Measurements from ENCODE around the gene TNNT2. TPM values are rescaled to one million over a fixed set of nuclear protein-coding genes. Genes with fewer than 3 reads are reported as not detected.
A peak's percentile ranks its signal among the peaks of the same experiment; 100 is the strongest.

The TNNT2 gene
- total and polyA plus RNA-seq, 2 of the 13 experiments (the other 11 are each of a cell fraction or from before 2014, with no cell fraction given): 0.20 to 0.63 TPM

DNA sequence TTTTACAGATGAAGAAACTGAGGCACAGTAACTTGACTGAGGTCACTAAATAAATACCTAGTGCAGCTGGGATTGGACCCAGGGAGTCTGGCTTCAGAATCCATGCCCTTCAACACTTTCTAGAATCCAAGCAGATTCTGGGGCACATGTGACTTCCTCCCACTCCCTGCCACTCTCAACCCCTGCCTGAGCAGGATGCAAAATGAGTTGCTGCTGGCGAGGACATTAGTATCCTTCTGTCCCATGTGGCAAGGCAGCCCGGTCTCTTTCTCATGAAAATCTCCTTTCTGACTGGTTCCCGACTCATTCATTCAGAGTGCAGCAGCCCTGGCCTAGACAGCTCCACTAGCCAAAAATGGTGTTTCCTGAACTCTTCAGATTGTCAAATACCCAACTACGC is 28.4 kb downstream of the TNNT2 start (continued):
- TF ChIP-seq ZMAT3 (CRISPR knock-in tag; conservative IDR thresholded peaks at IDR 0.05): no peak
- no peak for TF ChIP-seq ZNF841 (CRISPR knock-in tag; IDR thresholded peaks at IDR 0.05; ENCODE audit: borderline replicate concordance)

DNA sequence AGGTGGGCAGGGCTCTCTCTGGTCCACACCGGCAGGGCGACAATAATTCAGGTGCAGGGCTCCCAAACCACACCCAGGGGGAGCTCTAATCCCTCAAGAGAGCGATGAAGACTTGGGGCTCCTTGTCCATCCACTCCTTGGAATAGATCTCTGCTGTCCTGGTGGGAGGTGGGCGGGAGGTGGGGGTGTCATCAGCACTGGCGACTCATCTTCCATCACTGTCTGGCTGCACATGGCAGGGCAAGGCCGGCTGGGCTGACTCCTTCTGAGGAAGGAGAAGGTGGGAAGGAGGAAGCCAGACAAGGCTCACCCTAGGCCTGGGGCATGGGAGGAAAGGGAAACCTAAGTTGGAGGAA is 29.3 kb downstream of the TNNT2 start:
- BruUV-seq (replicated peaks): no TSS peak
- peak; percentile 35 for TF ChIP-seq STAG1 (CRISPR knock-in tag; IDR thresholded peaks at IDR 0.05)
- TF ChIP-seq, protein P1, sequence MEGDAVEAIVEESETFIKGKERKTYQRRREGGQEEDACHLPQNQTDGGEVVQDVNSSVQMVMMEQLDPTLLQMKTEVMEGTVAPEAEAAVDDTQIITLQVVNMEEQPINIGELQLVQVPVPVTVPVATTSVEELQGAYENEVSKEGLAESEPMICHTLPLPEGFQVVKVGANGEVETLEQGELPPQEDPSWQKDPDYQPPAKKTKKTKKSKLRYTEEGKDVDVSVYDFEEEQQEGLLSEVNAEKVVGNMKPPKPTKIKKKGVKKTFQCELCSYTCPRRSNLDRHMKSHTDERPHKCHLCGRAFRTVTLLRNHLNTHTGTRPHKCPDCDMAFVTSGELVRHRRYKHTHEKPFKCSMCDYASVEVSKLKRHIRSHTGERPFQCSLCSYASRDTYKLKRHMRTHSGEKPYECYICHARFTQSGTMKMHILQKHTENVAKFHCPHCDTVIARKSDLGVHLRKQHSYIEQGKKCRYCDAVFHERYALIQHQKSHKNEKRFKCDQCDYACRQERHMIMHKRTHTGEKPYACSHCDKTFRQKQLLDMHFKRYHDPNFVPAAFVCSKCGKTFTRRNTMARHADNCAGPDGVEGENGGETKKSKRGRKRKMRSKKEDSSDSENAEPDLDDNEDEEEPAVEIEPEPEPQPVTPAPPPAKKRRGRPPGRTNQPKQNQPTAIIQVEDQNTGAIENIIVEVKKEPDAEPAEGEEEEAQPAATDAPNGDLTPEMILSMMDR (CRISPR knock-in tag; IDR thresholded peaks at IDR 0.05): peak; percentile 71
- TF ChIP-seq ZKSCAN5 (CRISPR knock-in tag; IDR thresholded peaks at IDR 0.05): no peak
- TF ChIP-seq ZNF501 (CRISPR knock-in tag; IDR thresholded peaks at IDR 0.05): no peak
- no peak overlapping the region for H3K4me2 ChIP-seq (ENCODE audit: low read depth, low read length)
- H3K27me3 ChIP-seq (ENCODE audit: control insufficient read depth in 1 of 2, insufficient read depth in 2 of 2, low read length in 2 of 2): peaks cover 0 to 8% of the 10 kb centered on the region in 2 experiments; a peak in 3 of 5 replicates
- in situ Hi-C loops (cut with HindIII; ENCODE audit: extremely low pct_ligation_motif_present, low pct_unique_long_range_greater_than_20kb): no loop called here
- H3K4me1 ChIP-seq (ENCODE audit: insufficient read depth, low read length): no peaks in the 10 kb centered on the region
- no peaks in the 10 kb centered on the region for H3K36me3 ChIP-seq (replicated peaks in 1 of 2; ENCODE audit: control insufficient read depth in 1 of 2, insufficient read depth in 2 of 2, low read length in 2 of 2)
- ChIA-PET POLR2A (no interaction called here), CTCF (ENCODE audit: low intra/inter-chr PET ratio, low total read pairs) (no interaction called here)
- FAIRE-seq (peak; percentile 37), DNase-seq (ENCODE audit: low spot score) (peak; percentile 26), ATAC-seq (peak; percentile 88)
- intact Hi-C loops (cut with micrococcal nuclease; ENCODE audit: unreplicated experiment): no loop called here
- no peaks in the 10 kb centered on the region for H3K9me3 ChIP-seq (ENCODE audit: low read length)
- H3K79me2 ChIP-seq (ENCODE audit: insufficient read depth, low read length): no peaks in the 10 kb centered on the region
- H3K9ac ChIP-seq (ENCODE audit: insufficient read depth, low read depth, low read length): no peak overlapping the region
- no peak overlapping the region for H3K4me3 ChIP-seq (replicated peaks in 1 of 3; ENCODE audit: insufficient read depth in 1 of 3, low read depth in 2 of 3, low read length in 3 of 3)
- H3K27ac ChIP-seq (ENCODE audit: extremely low read length, insufficient read depth, low read length): no peak overlapping the region
- H2AFZ ChIP-seq (ENCODE audit: low read length): no peak overlapping the region
- WGBS (ENCODE audit: low lambda C conversion rate): 0% methylated on average over 5 of the region's 6 CpGs
- H4K20me1 ChIP-seq (ENCODE audit: insufficient read depth, low read length): no peaks in the 10 kb centered on the region
